ENCODE measurements around the gene IRGQ.
"Not testable (repeated sequence)": the region's sequence is repeated elsewhere in the genome, so short reads cannot be mapped to it uniquely, and the experiment has no call there.

Gene IRGQ

DNA sequence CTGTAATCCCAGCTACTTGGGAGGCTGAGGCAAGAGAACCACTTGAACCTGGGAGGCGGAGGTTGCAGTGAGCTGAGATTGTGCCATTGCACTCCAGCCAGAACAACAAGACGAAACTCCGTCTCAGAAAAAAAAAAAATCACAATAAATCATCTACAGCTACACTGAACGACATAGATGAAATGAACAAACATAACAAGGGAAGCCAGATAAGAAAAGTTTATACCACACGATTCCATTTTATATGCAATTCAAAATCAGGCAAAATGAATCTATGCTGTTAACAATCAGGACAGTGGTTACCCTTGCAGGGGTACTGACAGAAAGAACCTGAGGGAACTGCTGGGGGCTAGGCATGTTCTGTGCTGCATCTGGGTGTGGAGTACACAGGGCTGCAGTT is 26.3 kb downstream of the IRGQ start:
- DNase-seq: no peak

DNA sequence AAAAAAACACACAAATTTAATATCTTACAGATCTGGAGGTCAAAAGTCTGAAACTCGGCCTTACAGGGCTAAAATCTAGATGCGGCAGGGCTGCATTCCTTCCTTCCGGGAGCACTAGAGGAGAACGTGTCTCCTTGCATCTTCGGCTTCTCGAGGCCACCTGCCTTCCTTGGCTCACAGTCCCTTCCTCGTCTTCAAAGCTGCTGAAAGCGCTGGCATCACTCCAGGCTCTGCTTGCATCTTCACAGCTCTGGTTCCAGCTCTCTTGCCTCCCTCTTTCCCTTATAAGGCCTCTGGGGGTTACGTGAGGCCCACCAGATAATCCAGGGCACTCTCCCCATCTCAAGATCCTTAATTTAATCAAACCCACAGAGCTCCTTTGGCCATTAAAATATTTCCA is 31.1 kb downstream of the IRGQ start:
- DNase-seq: no peak

DNA sequence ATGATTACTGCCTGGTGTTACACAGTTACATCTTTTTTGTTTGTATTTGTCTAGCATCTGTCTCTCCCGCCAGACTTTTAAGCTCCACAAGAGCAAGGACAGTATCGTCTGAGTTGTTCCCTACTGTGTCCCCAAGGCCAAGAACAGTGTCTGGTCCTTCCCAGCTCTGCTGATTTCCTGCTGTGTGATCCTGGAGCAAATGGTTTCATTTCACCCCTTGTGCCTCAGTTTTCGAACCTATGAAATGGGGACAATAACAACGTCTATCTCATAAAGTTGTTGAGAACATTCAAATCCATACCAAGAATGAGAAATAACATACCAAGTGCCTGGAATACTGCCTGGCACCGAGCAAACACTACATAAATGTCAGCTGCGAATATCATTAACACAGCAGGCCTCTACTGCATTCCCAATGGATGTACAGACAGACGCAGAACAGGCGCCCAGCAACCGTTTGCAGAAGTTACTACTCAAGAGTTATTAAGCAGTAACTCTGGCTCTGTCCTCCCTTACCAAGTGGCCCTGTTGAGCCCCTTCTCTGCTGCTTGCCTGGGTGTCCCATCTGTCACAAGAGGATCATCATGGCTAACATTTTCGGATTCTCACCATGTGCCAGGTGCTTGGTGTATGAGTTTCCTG is 32.0 kb downstream of the IRGQ start:
- DNase-seq: no peak

DNA sequence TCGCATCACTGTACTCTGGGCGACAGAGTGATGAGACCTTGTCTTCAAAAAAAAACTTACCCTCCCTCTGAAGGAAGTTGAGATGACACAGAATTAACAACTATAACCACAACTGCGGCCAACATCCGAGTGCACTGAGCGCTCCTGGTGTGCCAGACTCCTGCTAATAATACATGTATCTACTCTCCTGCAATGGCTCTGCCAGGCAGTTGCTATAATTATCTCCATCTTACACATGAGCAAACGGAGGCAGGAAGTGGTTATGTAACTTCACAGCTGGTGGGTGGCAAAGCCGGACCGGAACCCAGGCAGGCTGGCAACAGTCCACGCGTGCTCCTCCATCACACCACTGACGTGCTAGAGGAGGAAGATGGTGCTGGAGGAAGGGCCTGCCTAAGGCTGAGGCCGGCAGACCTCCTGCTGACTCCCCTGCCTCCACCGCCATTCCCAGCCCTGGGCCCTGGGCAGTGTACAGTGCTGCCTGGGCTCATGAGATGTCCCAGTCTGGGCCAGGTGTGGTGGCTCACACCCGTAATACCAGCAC is 33.2 kb downstream of the IRGQ start:
- DNase-seq: peak; percentile 39 to 68 (median 59)

DNA sequence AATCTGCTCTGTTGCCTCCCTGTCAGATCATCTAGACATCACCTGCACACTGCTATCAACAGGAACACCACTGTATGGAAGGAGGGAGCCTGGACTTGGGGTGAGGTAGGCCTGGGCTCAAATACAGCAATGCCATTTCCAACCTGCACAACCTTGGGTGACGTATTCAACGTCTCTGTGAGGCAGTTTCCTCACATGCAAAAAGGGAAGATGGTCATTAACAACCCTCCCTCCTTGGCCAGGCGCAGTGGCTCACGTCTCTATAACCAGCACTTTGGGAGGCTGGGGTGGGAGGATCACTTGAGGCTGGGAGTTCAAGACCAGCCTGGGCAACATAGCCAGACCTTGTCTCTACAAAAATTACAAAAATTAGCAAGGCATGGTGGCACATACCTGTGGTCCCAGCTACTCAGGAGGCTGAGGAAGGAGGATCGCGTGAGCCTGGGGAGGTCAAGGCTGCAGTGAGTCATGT is 33.7 kb downstream of the IRGQ start:
- DNase-seq: no peak

DNA sequence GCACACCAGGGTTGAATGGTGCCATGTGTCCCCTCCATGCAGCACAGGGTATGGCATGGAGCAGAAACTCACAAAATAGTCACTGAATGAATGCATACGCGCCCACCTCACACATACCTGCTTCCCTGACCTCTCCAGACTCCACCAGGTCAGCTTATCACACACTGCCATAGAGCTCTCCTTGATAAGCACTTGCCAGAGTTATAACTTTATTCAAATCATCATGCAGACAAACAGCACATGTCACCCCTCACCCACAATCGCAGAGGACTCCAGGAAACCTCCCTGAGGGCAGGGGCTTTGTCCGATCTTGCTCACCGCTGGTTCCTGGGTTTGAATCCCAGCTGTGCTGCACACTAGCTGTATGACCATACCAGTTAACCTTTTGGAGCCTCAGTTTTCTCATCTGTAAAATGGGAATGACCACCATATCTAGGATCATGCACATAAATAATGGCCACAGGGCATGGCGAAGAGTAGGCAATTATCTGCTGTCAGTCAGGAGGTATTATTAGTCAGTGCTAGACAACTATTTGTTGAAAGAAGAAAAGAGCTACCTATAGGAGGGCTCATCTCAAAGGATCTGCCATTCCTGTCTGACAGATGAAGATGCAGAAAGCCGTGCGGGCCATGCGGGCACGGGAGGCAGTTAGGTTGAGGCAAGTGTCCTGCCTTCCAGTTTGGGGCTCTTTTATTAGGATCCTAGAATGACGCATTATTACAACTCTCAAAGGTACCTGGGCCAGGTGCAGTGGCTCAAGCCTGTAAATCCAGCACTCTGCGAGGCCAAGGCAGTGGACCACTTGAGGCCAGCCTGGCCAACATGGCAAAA is 34.6 kb downstream of the IRGQ start:
- DNase-seq: no peak

DNA sequence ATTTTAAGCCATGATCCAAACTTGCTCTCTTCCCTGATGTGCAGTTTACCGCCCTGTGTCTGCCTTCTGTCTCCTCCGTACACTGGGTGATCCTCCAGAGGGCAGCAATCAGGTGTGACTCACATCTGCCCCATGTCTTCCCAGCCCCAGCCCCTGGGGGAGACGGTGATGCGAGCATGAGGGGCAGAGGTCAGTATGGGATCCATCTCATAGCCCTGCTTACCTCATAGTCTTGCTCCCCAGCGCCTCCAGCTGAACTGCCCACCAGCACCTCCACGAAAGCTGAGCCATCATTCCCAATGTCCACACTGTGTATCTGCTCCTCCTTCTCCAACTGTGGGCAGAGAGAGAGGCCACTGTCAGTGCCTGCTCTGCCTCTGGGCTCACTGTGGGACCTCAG is 35.2 kb downstream of the IRGQ start:
- DNase-seq: no peak

DNA sequence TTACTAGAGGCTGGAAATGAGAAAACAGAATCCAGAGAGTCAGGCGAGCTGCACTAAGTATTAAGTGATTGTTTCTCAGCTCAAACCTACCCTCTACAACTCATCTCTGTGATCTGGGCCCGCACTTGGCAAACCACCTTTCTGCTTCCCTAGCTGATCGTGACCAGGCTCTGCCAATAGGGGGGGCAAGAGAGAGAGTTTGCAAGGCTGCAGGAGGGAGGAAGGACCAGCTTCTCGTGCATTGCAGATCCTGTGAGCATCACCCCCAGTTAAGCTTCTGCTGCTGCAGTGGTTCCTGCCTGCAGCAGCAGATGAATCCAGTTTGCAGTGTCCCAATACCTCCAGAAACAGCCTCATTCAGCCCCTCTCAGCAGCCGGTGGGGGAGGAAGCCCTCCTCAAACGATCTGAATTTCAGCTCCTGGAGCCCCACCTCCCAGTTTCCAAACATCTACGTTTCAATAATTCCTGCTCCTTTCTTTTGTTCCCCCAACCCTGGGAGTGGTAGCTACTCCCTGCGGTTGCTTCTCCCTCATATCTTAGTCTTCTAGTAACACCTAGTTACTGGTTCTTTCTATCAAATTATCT is 40.7 kb downstream of the IRGQ start:
- DNase-seq: peak; percentile 57 to 78 (median 64)

DNA sequence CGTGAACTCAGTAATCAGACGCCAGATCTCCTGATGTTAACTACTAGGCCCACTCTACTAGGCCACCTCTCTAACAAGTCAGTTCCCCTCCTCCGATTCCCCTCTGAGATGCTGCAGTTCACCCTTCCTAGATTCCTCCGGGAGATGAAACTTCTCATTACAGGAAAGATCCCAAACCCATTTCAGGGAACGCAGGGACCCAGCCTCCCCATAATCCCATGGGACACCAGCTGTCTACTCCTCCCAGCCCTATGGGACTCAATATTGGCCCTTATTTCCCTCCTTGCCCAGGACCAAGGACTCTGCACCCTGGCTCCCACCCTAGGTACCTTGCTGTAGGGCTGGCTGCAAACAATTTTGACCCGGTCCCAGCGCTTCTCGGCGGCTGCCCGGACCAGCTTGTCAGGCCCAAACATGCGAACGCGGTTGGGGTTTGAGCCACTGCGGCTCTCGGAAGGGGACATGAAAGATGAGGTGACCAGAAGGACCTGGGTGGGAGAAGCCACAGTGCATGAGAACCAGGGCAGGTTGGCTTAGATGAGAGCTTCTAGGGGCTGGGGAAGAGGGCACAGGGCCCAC is 41.5 kb downstream of the IRGQ start:
- DNase-seq: no peak

DNA sequence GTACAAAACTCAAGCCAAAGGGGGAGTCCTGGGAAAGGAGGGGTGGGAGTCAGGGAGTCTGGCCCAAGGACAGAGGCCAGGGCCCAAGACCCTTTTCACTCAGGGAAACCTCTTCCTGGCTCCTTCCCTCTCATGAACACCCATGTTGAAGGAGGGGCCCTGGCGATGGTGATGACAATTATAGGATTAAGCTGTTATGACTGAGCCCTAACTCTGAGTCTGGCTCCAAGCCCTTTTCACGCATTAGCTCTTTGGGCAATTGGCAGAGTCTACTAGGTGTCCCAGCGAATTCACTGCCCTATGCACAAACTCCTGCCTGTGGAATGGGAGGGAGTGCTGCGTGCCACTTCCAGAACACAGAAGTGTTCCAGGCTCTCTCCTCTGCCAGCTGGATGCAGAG is 42.3 kb downstream of the IRGQ start:
- DNase-seq: no peak

DNA sequence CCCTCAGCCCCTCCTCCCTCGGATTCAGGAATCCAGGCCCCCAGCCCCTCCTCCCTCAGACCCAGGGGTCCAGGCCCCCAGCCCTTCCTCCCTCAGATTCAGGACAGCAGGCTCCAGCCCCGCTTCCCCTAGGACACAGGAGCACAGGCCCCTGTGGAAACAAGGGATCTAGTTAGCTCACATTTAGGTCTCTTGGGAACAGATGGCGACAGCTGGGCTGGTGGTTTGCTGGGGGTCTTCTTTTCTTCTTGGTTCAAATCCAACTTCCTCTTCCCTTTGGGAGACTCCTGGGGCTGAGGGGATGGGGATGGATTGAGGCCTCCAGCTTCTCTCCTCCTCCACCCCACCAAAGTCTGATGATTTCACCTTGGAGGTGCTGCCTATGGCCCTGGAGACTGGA is 43.3 kb downstream of the IRGQ start:
- no peak for DNase-seq

DNA sequence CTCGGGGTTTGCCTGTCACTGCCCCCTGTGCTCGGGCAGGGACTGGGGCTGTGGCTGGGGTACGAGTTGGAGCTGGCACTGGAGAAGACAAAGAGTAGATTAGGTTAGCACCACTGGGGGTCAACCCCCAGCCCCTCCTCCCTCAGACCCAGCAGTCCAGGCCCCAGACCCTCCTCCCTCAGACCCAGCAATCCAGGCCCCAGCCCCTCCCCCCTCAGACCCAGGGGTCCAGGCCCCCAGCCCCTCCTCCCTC is 43.8 kb downstream of the IRGQ start:
- no peak for DNase-seq

DNA sequence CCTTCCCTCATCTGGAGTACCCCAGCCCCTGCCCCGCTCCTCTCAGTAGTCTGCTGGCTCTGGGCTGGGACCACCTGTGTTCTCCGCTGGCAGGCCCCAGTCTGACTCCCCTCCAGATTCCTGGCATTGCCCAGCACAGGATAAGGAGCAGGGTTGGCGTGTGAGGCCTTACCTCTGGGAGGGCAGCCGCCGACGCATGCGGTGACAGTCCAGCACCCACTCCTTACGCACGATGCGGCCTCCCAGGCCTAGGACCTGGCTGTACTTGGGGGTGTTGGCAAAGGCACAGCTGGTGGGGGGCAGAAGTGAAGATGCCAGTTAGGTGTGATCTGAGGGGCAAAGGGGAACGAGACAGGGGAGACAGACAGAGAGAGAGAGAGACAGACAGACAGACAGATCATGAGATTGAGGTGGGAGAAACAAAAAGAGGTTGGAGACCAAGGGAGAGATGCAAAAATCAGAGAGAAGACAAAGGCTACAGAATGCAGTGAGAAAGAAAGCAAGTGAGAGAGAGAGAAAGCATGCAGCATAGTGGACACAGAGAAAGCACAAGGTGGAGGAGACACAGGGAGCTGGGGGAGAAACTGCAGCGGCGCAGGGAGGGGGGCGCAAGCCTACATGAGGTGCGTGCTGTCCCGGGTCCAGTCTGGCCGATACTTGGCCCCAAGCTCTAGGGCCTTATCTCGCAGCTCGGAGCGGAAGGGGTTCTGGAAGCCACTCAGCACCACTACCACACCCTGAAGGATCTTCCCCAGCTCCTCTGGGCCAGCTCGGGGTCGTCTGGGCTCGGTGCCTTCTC is 44.3 kb downstream of the IRGQ start:
- no peak for DNase-seq

DNA sequence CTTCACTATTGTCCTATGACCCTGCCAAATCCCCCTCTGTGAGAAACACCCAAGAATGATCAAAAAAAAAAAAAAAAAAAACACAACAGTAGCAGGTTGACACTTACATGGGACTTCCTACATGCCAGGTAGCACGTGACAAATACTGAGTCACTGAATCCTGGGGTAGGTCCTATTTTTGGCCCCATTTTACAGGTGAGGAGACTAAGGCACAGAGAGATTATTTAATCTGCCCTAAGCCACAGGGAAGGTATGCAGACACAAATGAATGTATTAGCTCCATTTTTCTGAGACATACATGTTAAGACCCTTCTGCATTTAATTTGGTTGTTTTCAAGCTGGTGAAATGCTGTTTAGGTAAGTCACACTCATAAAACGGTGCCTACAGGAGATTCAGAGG is 47.2 kb downstream of the IRGQ start:
- DNase-seq: no peak

DNA sequence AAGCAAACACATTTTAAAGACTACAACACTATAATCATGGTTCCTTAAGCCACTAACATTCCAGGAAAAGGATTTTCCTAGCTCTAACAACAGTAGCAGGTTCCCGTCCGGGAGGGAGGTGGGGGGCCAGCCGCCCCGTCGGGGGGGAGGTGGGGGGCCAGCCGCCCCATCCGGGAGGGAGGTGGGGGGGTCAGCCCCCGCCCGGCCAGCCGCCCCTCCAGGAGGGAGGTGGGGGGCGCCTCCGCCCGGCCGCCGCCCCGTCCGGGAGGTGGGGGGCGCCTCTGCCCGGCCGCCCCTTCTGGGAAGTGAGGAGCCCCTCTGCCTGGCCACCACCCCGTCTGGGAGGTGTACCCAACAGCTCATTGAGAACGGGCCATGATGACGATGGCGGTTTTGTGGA is 48.0 kb downstream of the IRGQ start:
- not testable (repeated sequence) for DNase-seq

DNA sequence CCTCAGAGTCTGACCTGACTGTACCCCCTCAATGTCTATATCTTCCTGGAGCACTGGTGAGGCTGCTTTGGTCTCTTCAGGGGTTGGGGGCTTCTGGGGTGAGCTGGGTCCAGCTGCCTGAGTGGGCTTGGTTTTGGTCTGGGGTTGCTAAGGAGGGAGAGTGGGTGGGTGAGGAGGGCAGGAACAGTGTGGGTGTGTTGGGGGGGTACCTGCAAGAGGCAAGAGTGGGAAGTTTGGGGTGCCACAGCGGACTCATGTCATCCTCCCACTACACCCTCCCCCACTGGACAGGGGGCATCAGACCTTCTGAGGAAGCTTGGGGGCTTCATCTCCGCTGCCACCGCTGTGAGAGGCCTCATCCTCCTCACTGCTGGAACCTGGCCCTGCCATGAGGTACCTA is 49.4 kb downstream of the IRGQ start:
- DNase-seq: no peak

DNA sequence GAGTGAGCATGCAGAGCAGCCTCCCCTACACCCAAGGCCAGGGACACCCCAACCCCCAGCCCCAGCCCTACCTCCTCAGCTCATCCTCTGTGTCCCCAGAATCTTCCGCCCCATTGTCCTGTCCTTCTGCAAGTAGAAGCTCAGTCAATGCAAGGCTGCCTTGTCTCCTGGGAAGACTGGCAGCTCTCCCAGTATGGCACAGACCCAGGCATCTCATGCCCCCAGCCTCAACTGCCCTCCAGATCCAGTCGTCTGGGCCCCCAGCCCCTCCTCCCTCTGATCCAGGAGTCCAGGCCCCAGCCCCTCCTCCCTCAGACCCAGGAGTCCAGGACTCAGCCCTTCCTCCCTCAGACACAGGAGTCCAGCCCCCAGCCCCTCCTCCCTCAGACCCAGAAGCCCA is 50.0 kb downstream of the IRGQ start:
- no peak for DNase-seq

DNA sequence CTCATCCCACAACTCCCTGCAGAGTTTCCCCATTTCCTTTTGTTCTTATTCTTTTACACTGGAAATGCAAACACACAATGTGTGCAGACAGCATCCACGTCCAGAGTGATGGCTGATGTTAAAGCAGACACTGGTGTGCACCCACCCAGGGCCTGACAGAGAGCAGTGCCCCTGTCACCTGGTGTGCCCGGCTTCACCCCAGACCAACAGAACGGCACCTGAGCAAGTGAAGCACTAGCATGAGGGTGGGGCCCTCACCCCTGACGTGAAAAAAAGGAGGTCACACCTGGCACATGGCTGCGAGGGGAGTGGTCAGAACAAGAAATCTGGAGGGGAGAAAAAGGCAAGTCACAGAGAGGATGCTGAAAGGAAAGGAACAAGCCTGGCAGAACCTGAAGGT is 50.7 kb downstream of the IRGQ start:
- no peak for DNase-seq

DNA sequence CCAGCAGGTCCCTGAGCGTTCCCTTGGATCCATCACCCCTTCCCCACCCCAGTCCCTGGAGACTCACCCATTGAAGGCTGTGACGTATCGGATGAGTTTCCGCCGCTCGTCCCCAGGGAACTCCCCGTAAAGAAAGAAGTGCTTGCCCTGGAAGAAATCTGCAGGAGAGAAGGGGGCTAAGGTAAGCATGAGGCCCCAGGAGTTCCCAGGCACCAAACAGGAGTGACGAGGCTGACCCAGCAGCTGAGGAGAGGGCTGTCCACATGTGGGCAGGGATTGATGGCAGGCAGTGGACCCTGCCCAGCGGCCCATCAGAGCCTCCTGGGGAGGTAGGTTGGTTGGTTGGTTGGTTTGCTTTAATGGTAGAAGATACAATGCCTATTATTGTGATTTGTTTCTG is 51.9 kb downstream of the IRGQ start:
- DNase-seq: no peak

DNA sequence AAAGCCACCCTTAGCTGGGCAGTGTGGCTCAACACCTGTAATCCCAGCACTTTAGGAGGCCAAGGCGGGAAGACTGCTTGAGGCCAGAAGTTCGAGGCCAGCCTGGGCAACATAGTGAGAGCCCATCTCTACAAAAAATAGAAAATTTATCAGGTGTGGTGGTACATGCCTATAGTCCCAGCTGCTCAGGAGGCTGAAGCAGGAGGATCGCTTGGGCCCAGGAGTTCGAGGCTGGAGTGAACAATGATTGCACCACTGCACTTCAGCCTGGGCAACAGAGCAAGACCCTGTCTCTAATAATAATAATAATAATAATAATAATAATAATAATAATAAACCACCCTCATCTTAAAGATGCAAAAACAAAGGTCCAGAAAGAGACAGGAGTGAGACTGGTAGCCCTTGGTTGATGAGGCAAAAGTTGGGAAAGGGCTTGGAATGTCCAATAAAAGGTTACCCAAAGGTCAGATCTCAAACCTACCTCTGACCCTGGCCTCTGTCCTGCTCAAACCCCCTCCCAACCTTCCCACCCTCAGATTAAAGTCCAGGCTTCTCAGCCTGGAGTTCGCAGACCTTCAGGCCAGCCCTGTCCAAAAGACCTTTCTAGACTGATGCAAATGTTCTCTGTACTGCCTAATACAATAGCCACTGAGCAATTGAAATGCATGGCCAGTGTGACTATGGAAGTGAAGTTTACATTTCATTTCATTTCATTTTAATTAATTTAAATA is 53.8 kb downstream of the IRGQ start:
- no peak for DNase-seq

DNA sequence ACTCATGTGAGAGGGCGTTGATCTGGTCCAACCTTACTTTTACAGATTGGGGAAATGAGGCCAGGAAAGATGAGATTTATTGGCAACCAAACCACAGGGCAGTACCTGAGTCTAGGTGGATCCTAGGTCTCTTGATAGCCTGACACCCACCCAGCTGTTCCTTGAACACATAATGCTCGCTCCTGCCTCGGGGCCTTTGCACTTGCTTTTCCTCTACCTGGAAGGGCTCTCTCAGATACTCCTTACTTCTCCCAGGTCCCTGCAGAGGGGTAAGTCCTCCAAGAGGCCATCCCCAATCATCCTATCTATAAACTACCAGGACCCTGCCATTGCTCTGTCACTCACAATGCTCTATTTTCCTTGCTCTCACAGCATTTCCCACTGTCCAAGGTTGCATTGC is 55.6 kb downstream of the IRGQ start:
- no peak for DNase-seq

DNA sequence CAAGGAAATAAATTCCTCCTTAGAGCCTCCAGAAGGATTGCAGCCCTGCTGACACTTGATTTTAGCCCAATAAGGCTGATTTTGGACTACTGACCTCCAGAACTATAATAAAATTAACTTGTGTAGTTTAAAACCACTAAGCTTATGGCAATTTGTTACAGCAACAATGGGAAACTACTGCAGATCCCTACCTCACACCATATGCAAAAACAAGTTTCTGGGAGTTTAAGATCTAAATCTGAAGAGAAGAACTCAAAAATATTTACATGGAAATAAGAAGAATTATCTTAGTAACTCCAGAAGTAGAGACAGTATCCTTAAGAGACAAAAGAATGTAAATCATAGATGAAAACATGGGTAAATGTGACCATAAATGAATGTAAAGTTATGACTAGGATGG is 57.0 kb downstream of the IRGQ start:
- DNase-seq: no peak
